ENCODE results near the gene MRPL44. TPM values are rescaled to one million over a fixed set of nuclear protein-coding genes. Genes with fewer than 3 reads are reported as not detected.

Gene MRPL44
- total and polyA plus RNA-seq, 2 of the 8 experiments (the other 6 are each of a cell fraction or from before 2014, with no cell fraction given), result 32.0 to 53.2 TPM

DNA sequence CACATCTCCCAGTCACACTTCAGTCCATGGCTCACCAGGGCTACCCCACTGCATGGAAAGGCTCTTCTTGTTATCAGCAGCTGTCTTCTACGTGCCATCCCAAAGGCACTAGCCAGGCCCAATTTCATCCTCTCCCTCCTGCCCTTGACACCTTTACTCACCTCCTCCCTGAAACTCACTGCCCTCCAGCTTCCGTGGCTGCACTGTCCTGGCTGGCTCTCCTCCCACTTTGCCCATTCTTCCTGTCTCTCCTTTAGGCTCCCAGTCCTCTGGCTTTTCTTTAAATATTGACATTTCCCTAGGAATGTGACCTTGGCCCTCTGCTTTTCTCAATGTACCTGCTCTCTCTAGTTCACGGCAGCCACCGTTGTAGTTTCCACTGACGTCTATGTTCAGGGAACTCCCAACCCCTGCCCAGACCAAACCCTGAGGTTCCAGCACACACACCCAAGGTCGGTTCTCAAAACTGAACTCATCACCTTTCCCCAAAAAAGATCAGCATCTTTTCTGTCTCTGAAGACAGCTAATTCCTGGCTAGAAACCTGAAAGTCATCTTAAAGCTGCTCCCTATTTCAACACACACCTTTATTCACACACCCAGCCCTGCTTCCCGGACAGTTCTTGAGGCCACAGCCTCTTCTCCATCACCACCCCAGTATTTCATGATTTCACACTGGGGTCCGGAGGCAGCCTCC is 48.8 kb upstream of the MRPL44 start (continued):
- TF ChIP-seq CHD2 (IDR thresholded peaks at IDR 0.05; ENCODE audit: low read length), result no peak
- TF ChIP-seq ZNF274 (IDR thresholded peaks at IDR 0.05; ENCODE audit: borderline replicate concordance, extremely low read depth, low read length), result no peak
- no peak for TF ChIP-seq RBBP5 (IDR thresholded peaks at IDR 0.05; ENCODE audit: borderline replicate concordance, low read depth, low read length)
- TF ChIP-seq, protein P1, sequence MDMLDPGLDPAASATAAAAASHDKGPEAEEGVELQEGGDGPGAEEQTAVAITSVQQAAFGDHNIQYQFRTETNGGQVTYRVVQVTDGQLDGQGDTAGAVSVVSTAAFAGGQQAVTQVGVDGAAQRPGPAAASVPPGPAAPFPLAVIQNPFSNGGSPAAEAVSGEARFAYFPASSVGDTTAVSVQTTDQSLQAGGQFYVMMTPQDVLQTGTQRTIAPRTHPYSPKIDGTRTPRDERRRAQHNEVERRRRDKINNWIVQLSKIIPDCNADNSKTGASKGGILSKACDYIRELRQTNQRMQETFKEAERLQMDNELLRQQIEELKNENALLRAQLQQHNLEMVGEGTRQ (IDR thresholded peaks at IDR 0.05; ENCODE audit: low read length), result no peak
- TF ChIP-seq BCL11A (IDR thresholded peaks at IDR 0.05; ENCODE audit: low read depth in 2 of 2, low read length in 2 of 2), result no peak

Measured in H1 (cell line).